Urothelium cell line (cell line): ENCODE data around the gene GATB.

Experiments used
- DNase-seq: peaks from one replicate; pipeline ENCODE4 v3.0.0; 2011; ENCODE audit warnings: low spot score, mixed read lengths
- FAIRE-seq: peaks from 2 replicates; lab custom pipeline; 2011; peaks lifted over from hg19 to GRCh38; lab: Jason Lieb, UNC

GATB gene

GRCh38 chr4:151657896-151658295 is 102.9 kb downstream of the GATB start:
- DNase-seq = no peak
- no peak for FAIRE-seq

DNA sequence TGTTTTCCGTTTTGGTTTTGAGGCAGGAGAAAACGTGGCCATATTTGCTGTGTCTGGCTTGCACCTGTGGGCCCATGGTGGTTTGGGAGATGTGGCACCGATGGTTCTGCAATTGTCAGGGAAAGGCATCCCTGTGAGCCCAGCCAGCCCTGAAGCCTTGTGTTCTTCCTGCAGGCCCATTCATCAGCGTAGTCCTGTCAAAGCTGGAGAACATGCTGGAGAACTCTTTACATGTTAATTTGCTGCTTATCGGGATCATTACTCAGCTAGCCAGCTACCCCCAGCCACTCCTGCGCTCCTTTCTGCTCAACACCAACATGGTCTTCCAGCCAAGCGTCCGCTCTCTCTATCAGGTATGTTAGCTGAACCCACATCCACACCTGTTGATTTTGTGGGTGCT is 104.7 kb downstream of the GATB start:
- FAIRE-seq (no peak), DNase-seq (no peak)

GRCh38 chr4:151653548-151653918 is 107.3 kb downstream of the GATB start:
- FAIRE-seq (no peak), DNase-seq (no peak)

GRCh38 chr4:151652841-151653547 is 107.8 kb downstream of the GATB start:
- DNase-seq = no peak
- no peak for FAIRE-seq

- FAIRE-seq (no peak), DNase-seq (no peak)
Measured at GRCh38 chr4:151651496-151651895, 109.3 kb downstream of the GATB start.

GRCh38 chr4:151649479-151649878 is 111.3 kb downstream of the GATB start:
- DNase-seq = no peak
- FAIRE-seq = no peak

DNA sequence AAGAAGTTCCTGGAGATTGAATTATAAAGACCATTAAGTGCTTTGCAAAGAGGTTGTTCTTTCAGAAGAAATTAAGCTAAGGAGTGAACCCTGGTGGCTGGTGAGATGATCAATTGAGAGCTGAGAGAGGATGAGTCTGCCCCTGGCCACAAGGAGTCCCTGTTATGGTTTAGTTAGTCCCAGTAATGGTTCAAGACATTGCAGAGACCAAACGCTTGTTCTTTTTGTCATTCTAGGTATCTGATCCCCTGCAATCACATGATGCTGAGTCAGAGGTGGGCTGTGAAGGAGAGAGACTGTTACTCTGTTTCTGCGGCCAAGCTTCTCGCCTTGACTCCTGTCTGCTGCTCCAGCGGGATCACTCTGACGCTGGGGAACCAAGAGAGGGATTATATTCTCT is 114.5 kb downstream of the GATB start:
- DNase-seq (no peak), FAIRE-seq (no peak)

- FAIRE-seq = no peak
- peak; percentile 42 for DNase-seq
Measured at GRCh38 chr4:151644622-151645021, 116.2 kb downstream of the GATB start.

GRCh38 chr4:151643564-151643963 is 117.2 kb downstream of the GATB start:
- no peak for FAIRE-seq

GRCh38 chr4:151641983-151642382 is 118.8 kb downstream of the GATB start:
- no peak for DNase-seq

More at GRCh38 chr4:151643564-151643963, 117.2 kb downstream of the GATB start:
- DNase-seq = no peak

DNA sequence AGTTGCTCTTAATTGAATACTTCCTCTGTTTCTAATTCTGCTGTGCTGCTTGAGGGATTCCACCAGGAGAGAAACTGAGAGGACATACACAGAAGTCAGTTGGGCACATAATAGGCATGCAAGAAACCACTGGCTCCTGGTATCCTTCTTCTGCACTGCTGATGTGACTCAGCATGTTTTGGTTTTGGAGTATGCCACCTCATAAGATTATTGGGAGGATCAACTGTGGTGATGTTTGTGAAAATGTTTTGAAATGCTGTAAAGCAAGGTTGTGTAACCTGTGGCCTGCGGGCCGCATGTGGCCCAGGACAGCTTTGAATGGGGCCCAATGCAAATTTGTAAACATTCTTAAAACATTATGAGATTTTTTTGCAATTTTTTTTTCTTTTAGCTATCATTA is 119.6 kb downstream of the GATB start:
- FAIRE-seq = no peak
- no peak for DNase-seq

More at GRCh38 chr4:151641983-151642382, 118.8 kb downstream of the GATB start:
- FAIRE-seq = no peak

DNA sequence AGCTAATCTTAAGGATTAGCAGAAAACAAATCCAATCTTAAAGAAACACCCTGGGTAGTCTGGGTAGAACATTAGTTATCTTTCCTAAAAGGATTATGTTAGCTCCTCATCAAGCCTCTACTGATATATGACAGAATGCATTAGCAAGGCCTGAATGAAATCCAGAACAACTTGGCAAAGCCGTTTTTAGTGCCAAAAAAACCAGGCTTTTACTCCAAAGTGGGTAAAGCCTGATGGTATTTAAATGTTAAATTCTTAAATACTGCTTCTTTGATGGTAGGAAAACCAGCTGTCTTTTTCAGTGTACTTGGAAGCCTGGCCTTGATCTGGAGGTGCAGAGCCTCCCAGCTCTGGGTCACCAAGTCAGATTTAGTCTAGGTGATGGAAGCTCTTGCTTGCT is 120.4 kb downstream of the GATB start:
- DNase-seq (no peak), FAIRE-seq (no peak)

DNA sequence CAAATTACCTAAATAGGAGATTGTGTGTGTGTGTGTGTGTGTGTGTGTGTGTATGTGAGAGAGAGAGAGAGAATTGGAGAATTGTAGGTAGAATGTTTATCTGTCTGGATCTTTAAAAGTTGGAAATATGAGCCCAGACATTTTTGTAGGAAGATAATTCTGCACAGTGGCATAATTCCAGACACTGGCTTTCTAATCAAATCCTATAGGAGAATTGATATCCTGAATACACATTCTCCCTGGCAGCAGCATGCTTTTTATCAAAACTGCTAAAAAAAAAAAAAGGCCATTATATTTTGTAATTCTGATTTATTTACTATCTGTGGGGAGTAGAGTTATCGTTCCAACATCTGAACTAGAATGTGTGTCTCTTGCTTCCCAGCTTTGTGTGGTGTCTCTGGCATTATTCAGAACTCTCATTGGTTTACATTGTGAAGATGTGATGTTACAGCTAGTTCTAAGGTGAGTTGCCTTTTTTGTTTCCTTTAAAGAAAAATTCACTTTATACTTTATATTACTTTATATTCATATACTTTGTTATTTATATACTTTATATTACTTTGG is 122.4 kb downstream of the GATB start:
- FAIRE-seq (no peak), DNase-seq (no peak)

DNA sequence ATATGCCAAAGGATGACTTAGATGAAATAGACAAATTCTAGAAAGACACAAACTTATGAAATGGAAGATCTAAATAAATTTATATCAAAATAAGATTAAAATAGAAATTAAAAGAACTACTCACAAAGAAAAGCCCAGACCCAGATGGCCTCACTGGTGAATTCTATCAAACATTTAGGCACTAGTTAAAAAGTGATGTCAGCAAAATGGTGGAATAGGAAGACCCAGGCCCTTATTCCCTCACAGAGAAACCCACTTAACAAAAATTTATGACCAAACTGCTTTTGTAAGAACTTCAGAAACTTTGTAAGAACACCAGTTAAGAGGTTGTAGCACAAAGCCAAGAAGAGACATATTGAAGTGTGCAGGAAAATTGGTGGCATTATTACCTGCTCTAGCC is 129.5 kb downstream of the GATB start:
- no peak for DNase-seq
- FAIRE-seq = no peak

DNA sequence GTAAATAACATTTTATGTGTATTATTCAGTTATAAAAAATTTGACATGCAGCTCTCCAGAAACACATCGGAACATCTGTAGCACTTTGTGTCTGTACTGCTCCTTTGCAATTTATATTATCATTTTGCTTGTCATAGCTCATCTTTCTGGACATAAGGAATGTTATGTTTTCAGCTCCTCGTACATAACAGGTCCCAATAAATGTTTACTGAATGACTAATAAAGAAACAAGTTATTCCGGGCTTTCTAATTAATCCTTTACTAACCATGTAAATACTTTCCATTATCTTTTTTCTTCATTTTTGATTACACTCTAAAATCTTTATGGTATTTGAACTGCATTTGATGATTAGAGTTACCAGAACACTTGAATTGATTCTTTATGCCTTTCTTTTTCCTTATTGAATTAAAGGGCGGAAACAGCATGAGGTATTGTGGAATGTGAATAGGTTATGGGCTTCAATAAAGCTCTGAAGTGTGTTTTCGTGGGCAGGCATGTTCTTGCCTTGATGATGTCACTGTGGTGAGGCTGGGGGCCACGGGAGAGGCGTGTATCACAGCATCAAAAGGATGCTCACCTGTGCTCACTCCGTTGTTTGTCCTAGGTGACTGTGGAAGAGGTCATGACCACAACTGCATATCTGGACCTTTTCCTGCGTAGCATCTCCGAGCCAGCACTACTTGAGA is 131.6 kb downstream of the GATB start:
- FAIRE-seq = no peak

GRCh38 chr4:151628001-151628608 is 132.7 kb downstream of the GATB start:
- FAIRE-seq (no peak), DNase-seq (no peak)

More for the DNA sequence above, 131.6 kb downstream of the GATB start:
- DNase-seq = no peak

GRCh38 chr4:151627491-151627890 is 133.3 kb downstream of the GATB start:
- FAIRE-seq (no peak), DNase-seq (no peak)

- no peak for FAIRE-seq
Measured at GRCh38 chr4:151626751-151627150, 134.1 kb downstream of the GATB start.

GRCh38 chr4:151626228-151626627 is 134.6 kb downstream of the GATB start:
- DNase-seq (no peak), FAIRE-seq (no peak)

More at GRCh38 chr4:151626751-151627150, 134.1 kb downstream of the GATB start:
- no peak for DNase-seq

GRCh38 chr4:151624626-151625565 is 135.9 kb downstream of the GATB start:
- no peak for DNase-seq
- no peak for FAIRE-seq
